HEK293 (cell line): Measurements from ENCODE around the gene RFX2.

Source experiments
- CTCF ChIA-PET: fragments of 350-600 bp; formaldehyde crosslinking; extraction: SDS; loops from one replicate; lab custom pipeline; 2021; ENCODE audit warnings: antibody characterized with exemption; lab: Yijun Ruan, JAX
- POLR2A ChIA-PET: fragments of 300-600 bp; formaldehyde crosslinking; extraction: SDS; loops from one replicate; lab custom pipeline; 2020; ENCODE audit warnings: antibody characterized with exemption, inconsistent platforms; lab: Yijun Ruan, JAX
- H3K27ac ChIP-seq: fragments of 200-500 bp; sonication (Bioruptor generic); 2 replicates; pipeline ENCODE4 v1.5.1; 2014; ENCODE audit warnings: low read depth, low read length, control low read depth, inconsistent platforms; ENCODE audit errors: extremely low read depth
- H3K36me3 ChIP-seq, 2 experiments: fragments of 200-500 bp in 1 of 2; sonication (Bioruptor generic) in 1 of 2; 1 replicate in 1 of 2; 2 replicates in 1 of 2; pipeline ENCODE4 v1.5.1; 2014 to 2017; ENCODE audit warnings: inconsistent platforms in 2 of 2, low read length in 2 of 2; ENCODE audit not compliant: control insufficient read depth in 2 of 2, insufficient read depth in 1 of 2
- H3K4me1 ChIP-seq: fragments of 200-500 bp; sonication (Bioruptor generic); 2 replicates; pipeline ENCODE4 v1.5.1; 2014; ENCODE audit warnings: mild to moderate bottlenecking, low read length, inconsistent platforms; ENCODE audit not compliant: control insufficient read depth, insufficient read depth
- H3K4me3 ChIP-seq: 2 replicates; pipeline ENCODE4 v1.5.1; 2011; ENCODE audit warnings: low read depth, mild to moderate bottlenecking, control low read depth, low read length, moderate library complexity
- H3K9me3 ChIP-seq: fragments of 200-500 bp; sonication (Bioruptor generic); 2 replicates; pipeline ENCODE4 v1.5.1; 2014; ENCODE audit warnings: low read depth, low read length, inconsistent platforms; ENCODE audit not compliant: control insufficient read depth, insufficient read depth
- ATF2 ChIP-seq: fragments of 450-650 bp; formaldehyde crosslinking; IDR thresholded peaks from 2 replicates; pipeline ENCODE4 v1.5.1; 2016; ENCODE audit warnings: missing biosample characterization, missing genetic modification characterization, low read depth
- BCL6B ChIP-seq: fragments of 450-650 bp; formaldehyde crosslinking; IDR thresholded peaks from 2 replicates; pipeline ENCODE4 v1.5.1; 2017; ENCODE audit warnings: missing biosample characterization, missing genetic modification characterization
- GLI4 ChIP-seq: fragments of 450-650 bp; formaldehyde crosslinking; IDR thresholded peaks from 2 replicates; pipeline ENCODE4 v1.5.1; 2016; ENCODE audit warnings: missing biosample characterization, missing genetic modification characterization
- OSR2 ChIP-seq: fragments of 450-650 bp; formaldehyde crosslinking; IDR thresholded peaks from 2 replicates; pipeline ENCODE4 v1.5.1; 2016; ENCODE audit warnings: missing biosample characterization, missing genetic modification characterization
- PRDM1 ChIP-seq: fragments of 450-650 bp; formaldehyde crosslinking; IDR thresholded peaks from 2 replicates; pipeline ENCODE4; 2016; ENCODE audit warnings: missing biosample characterization, missing genetic modification characterization
- ZBTB48 ChIP-seq: fragments of 450-650 bp; formaldehyde crosslinking; IDR thresholded peaks from 2 replicates; pipeline ENCODE4 v1.5.1; 2016; ENCODE audit warnings: missing biosample characterization, missing genetic modification characterization
- ZIC2 ChIP-seq: fragments of 450-650 bp; formaldehyde crosslinking; IDR thresholded peaks from 2 replicates; pipeline ENCODE4 v1.5.1; 2016; ENCODE audit warnings: missing biosample characterization, missing genetic modification characterization
- ZNF26 ChIP-seq: fragments of 450-650 bp; formaldehyde crosslinking; IDR thresholded peaks from 2 replicates; pipeline ENCODE4 v1.5.1; 2016; ENCODE audit warnings: missing biosample characterization, missing genetic modification characterization
- ZNF274 ChIP-seq, 2 experiments: fragments of 200-500 bp in 1 of 2; fragments of 450-650 bp in 1 of 2; sonication (Bioruptor generic) in 1 of 2; formaldehyde crosslinking in 1 of 2; IDR thresholded peaks; 2 replicates each; pipeline versions ENCODE4 v1.5.1 to v1.6.1; 2014 to 2016; ENCODE audit warnings: borderline replicate concordance in 1 of 2, inconsistent platforms in 1 of 2, low read length in 1 of 2, missing biosample characterization in 1 of 2, missing genetic modification characterization in 1 of 2
- ZNF394 ChIP-seq: fragments of 450-650 bp; formaldehyde crosslinking; IDR thresholded peaks from 2 replicates; pipeline ENCODE4 v1.5.1; 2016; ENCODE audit warnings: missing biosample characterization, missing genetic modification characterization, mild to moderate bottlenecking, moderate library complexity, borderline replicate concordance
- ZNF449 ChIP-seq: fragments of 450-650 bp; formaldehyde crosslinking; IDR thresholded peaks from 2 replicates; pipeline ENCODE4 v1.5.1; 2017; ENCODE audit warnings: missing biosample characterization, mild to moderate bottlenecking, missing genetic modification characterization, moderate library complexity
- ZNF549 ChIP-seq: fragments of 450-650 bp; IDR thresholded peaks from 2 replicates; pipeline ENCODE4 v1.5.1; 2018; ENCODE audit warnings: missing biosample characterization, missing genetic modification characterization, mild to moderate bottlenecking, inconsistent platforms, moderate library complexity
- ZNF768 ChIP-seq: fragments of 450-650 bp; formaldehyde crosslinking; IDR thresholded peaks from 2 replicates; pipeline ENCODE4 v1.5.1; 2018; ENCODE audit warnings: missing biosample characterization, mild to moderate bottlenecking, missing genetic modification characterization
- ZNF785 ChIP-seq: fragments of 450-650 bp; formaldehyde crosslinking; IDR thresholded peaks from 2 replicates; pipeline ENCODE4 v1.5.1; 2016; ENCODE audit warnings: missing biosample characterization, missing genetic modification characterization

The RFX2 gene

GRCh38 chr19:5953030-5953589 lies 157.2 kb downstream of the RFX2 start:
- Histone ChIP-seq H3K36me3 (peaks cover 0 to 21% of the 10 kb centered on the region in 2 experiments; a peak in 1 of 3 replicates), H3K4me1 (peaks cover 45% of the 10 kb centered on the region), H3K9me3 (no peaks in the 10 kb centered on the region), H3K4me3 (no peak overlapping the region), H3K27ac (no peak overlapping the region)
- TF ChIP-seq ZNF768 (tag by site-specific recombination) (no peak), ATF2 (0 out of 2 replicates have a peak, but pooled peaks have one; percentile 15), ZNF549 (no peak), ZNF274 (IDR thresholded peaks at IDR 0.05; ENCODE audit: low read length) (no peak), ZNF274 (tag by site-specific recombination; IDR thresholded peaks at IDR 0.05; ENCODE audit: borderline replicate concordance) (no peak), OSR2 (tag by site-specific recombination) (no peak)
- POLR2A ChIA-PET: interaction anchor here (0.6 kb wide), 1 partner anchor 191 kb away, joined by 4 read pairs; no protein-coding TSS in a partner anchor
- CTCF ChIA-PET: interaction anchor here (0.5 to 7.3 kb wide), 3 partner anchors 14 to 46 kb away, joined by 3 to 60 read pairs (median 3); no protein-coding TSS in a partner anchor

- POLR2A ChIA-PET: interaction anchor here (0.6 kb wide), 1 partner anchor 191 kb away, joined by 4 read pairs; no protein-coding TSS in a partner anchor
- CTCF ChIA-PET: interaction anchor here (0.9 to 7.3 kb wide), 2 partner anchors 15 to 70 kb away, joined by 3 to 60 read pairs; no protein-coding TSS in a partner anchor
- no peak overlapping the region for H3K4me3 ChIP-seq
- no peaks in the 10 kb centered on the region for H3K9me3 ChIP-seq
- TF ChIP-seq GLI4 (tag by site-specific recombination) (no peak), BCL6B (tag by site-specific recombination) (no peak), ZNF26 (no peak), ZNF785 (tag by site-specific recombination) (no peak), PRDM1 (0 out of 2 replicates have a peak, but pooled peaks have one; percentile 58)
- TF ChIP-seq, all 188 proteins: peak for 1
- Histone ChIP-seq H3K36me3 (peaks cover 0 to 21% of the 10 kb centered on the region in 2 experiments; a peak in 1 of 3 replicates), H3K27ac (no peak overlapping the region), H3K4me1 (peaks cover 39% of the 10 kb centered on the region)
These were observed 157.9 kb downstream of the RFX2 start for GRCh38 chr19:5952193-5953029.

- Histone ChIP-seq H3K27ac (no peak overlapping the region), H3K9me3 (no peaks in the 10 kb centered on the region), H3K4me3 (no peak overlapping the region), H3K4me1 (peaks cover 31% of the 10 kb centered on the region), H3K36me3 (peaks cover 0 to 22% of the 10 kb centered on the region in 2 experiments; a peak in 2 of 3 replicates)
- TF ChIP-seq ZBTB48 (tag by site-specific recombination) (no peak), ZNF394 (tag by site-specific recombination) (no peak), ZNF449 (tag by site-specific recombination) (0 out of 2 replicates have a peak, but pooled peaks have one; percentile 29), ZIC2 (peak; percentile 30; the same call in 1 of the 2 replicates)
- TF ChIP-seq, all 188 proteins: peak for 2
- ChIA-PET CTCF (interaction anchor here (0.9 to 7.3 kb wide), 3 partner anchors 16 to 71 kb away, joined by 3 to 60 read pairs (median 3); no protein-coding TSS in a partner anchor), POLR2A (no interaction called here)
These were observed 158.9 kb downstream of the RFX2 start for GRCh38 chr19:5951338-5951861.
